NCI-H1048 (cell line): Measurements from ENCODE around the gene VPS9D1.
A peak's percentile ranks its signal among the peaks of the same experiment; 100 is the strongest.
"Not testable (repeated sequence)": the region's sequence is repeated elsewhere in the genome, so short reads cannot be mapped to it uniquely, and the experiment has no call there.

Experiments
- DNase-seq: peaks from one replicate; lab custom pipeline; 2025; lab: John Stamatoyannopoulos, UW

Gene VPS9D1

GRCh38 chr16:89664238-89664637, 56.5 kb downstream of the VPS9D1 start:
- DNase-seq: not testable (repeated sequence)

GRCh38 chr16:89661215-89661614, 59.5 kb downstream of the VPS9D1 start:
- no peak for DNase-seq

- no peak for DNase-seq
These were observed 60.6 kb downstream of the VPS9D1 start for GRCh38 chr16:89660146-89660545.

GRCh38 chr16:89658221-89658879, 62.3 kb downstream of the VPS9D1 start:
- DNase-seq: no peak

- DNase-seq: peak; percentile 74
These were observed 63.1 kb downstream of the VPS9D1 start, which contains the start of the genes CHMP1A and SPATA33 for GRCh38 chr16:89657442-89658220. TSS of gene CHMP1A (minus strand) at chr16:89657708. CDS start at chr16:89657588, 120 bp downstream. TSS of gene SPATA33 (plus strand) at chr16:89657836. CDS start at chr16:89657912, 76 bp downstream.
